K562 (cell line): ENCODE measurements around the gene ARFRP1. TPM values are rescaled to one million over a fixed set of nuclear protein-coding genes. Genes with fewer than 3 reads are reported as not detected.

Experiments used
- ARID4B ChIP-seq: sonication (generic); formaldehyde crosslinking; IDR thresholded peaks from 2 replicates; pipeline ENCODE4 v1.8.0; 2022; ENCODE audit warnings: mild to moderate bottlenecking, missing genetic modification reagents
- CTCF ChIP-seq, 3 experiments: IDR thresholded peaks in 2 of 3; conservative IDR thresholded peaks in 1 of 3; 2 replicates each; pipeline ENCODE4 v1.5.1; 2011 to 2012; ENCODE audit warnings: low read length in 3 of 3, mild to moderate bottlenecking in 3 of 3, control low read depth in 2 of 3, improper control_type of control experiment in 1 of 3, inconsistent platforms in 1 of 3, low read depth in 1 of 3, mixed read lengths in 1 of 3, moderate library complexity in 1 of 3; ENCODE audit not compliant: insufficient read depth in 2 of 3
- CTCFL ChIP-seq: IDR thresholded peaks from 2 replicates; pipeline ENCODE4 v1.6.1; 2011; ENCODE audit warnings: borderline replicate concordance, low read depth, mild to moderate bottlenecking, moderate library complexity, low read length; ENCODE audit not compliant: insufficient read depth, poor library complexity, severe bottlenecking
- E4F1 ChIP-seq: fragments of 250-450 bp; sonication (Bioruptor Pico); IDR thresholded peaks from 2 replicates; pipeline ENCODE4 v1.5.0; 2021; ENCODE audit warnings: mild to moderate bottlenecking, borderline replicate concordance
- ETV5 ChIP-seq: sonication (generic); formaldehyde crosslinking; IDR thresholded peaks from 2 replicates; pipeline ENCODE4 v1.4.0; 2020; ENCODE audit warnings: low read depth, mild to moderate bottlenecking, missing genetic modification reagents
- HDAC2 ChIP-seq: fragments of 450-650 bp; IDR thresholded peaks from 2 replicates; pipeline ENCODE4 v1.6.1; 2016; ENCODE audit warnings: mild to moderate bottlenecking
- PKNOX1 ChIP-seq: fragments of 450-650 bp; IDR thresholded peaks from 2 replicates; pipeline ENCODE4 v1.6.1; 2016
- SAFB2 ChIP-seq: fragments of 200-400 bp; formaldehyde crosslinking; IDR thresholded peaks from 2 replicates; pipeline ENCODE4 v1.6.1; 2018; ENCODE audit warnings: borderline replicate concordance, low read length, low read depth, moderate library complexity; ENCODE audit not compliant: severe bottlenecking
- SAP30 ChIP-seq: fragments of 200-600 bp; sonication (generic); IDR thresholded peaks from 2 replicates; pipeline ENCODE4 v1.6.1; 2012; ENCODE audit warnings: borderline replicate concordance, low read depth, mild to moderate bottlenecking, moderate library complexity, low read length, control low read depth, inconsistent platforms; ENCODE audit not compliant: insufficient read depth, poor library complexity, severe bottlenecking
- SIN3A ChIP-seq, 2 experiments: fragments of 150-350 bp in 1 of 2; IDR thresholded peaks; 2 replicates each; pipeline ENCODE4 v1.6.1; 2011 to 2016; ENCODE audit warnings: borderline replicate concordance in 2 of 2, low read depth in 2 of 2, low read length in 2 of 2, mild to moderate bottlenecking in 2 of 2, moderate library complexity in 2 of 2; ENCODE audit not compliant: control insufficient read depth in 1 of 2
- SIN3B ChIP-seq: fragments of 450-650 bp; IDR thresholded peaks from 2 replicates; pipeline ENCODE4 v1.6.1; 2017; ENCODE audit warnings: low read depth, mild to moderate bottlenecking, moderate library complexity
- polyA plus RNA-seq, 8 experiments: library from polyadenylated mRNA; depleted of rRNA in 4 of 8; stranded (reverse) in 5 of 8; unstranded in 3 of 8; fragments of >200 nt; fragmentation: Nextera tagmentation in 2 of 8; fragmentation: Illumina TruSeq in 1 of 8; extraction: Ambion mirVana in 2 of 8; extraction: Trizol in 1 of 8; gene quantifications; 2 replicates each; pipeline versions ENCODE4 v1.2.1 to v1.2.3, GENCODE V29; 2011 to 2014; ENCODE audit warnings: inconsistent platforms in 1 of 8, missing spikeins in 1 of 8
- total RNA-seq, 7 experiments: library from RNA; depleted of rRNA in 6 of 7; stranded (reverse); fragments of >200 nt in 6 of 7; fragmentation: Illumina TruSeq in 2 of 7; extraction: Trizol in 2 of 7; gene quantifications; 2 replicates each; pipeline versions ENCODE4 v1.2.1 to v1.2.3, GENCODE V29; 2011 to 2021; ENCODE audit warnings: low replicate concordance in 1 of 7

The ARFRP1 gene
- total and polyA plus RNA-seq, 9 of the 15 experiments (the other 6 are each of a cell fraction or from before 2014, with no cell fraction given): 2.2 to 78.9 (median 37.3) TPM

GRCh38 chr20:63706852-63707557 lies 771 bp downstream of the ARFRP1 start (continued):
- TF ChIP-seq PKNOX1 (0 out of 2 replicates have a peak, but pooled peaks have one; percentile 20), E4F1 (no peak), ETV5 (CRISPR knock-in tag) (peak; percentile 33), CTCFL (peak; percentile 60), SAP30 (peak; percentile 45), SIN3B (peak; percentile 32; the same call in 1 of the 2 replicates), CTCF (IDR thresholded peaks at IDR 0.05 in 2 of 3, conservative IDR thresholded peaks at IDR 0.05 in 1 of 3; ENCODE audit: insufficient read depth in 2 of 3, low read depth in 1 of 3, low read length in 3 of 3) (peak; percentile 82 to 88 (median 84)), ARID4B (CRISPR knock-in tag) (peak; percentile 14), SAFB2 (no peak), SIN3A (IDR thresholded peaks at IDR 0.05; ENCODE audit: borderline replicate concordance in 2 of 2, control insufficient read depth in 1 of 2, low read depth in 2 of 2, low read length in 2 of 2) (0 out of 4 replicates have a peak, but pooled peaks have one; percentile 32 to 34), HDAC2 (peak; percentile 28; the same call in 1 of the 2 replicates)
